ENCODE measurements around the gene ITGB4.

ITGB4 gene

GRCh38 chr17:75697651-75698291, 23.5 kb upstream of the ITGB4 start:
- TF ChIP-seq SIN3A (IDR thresholded peaks at IDR 0.05; ENCODE audit: borderline replicate concordance, insufficient read depth, low read length) (no peak), TAF1 (IDR thresholded peaks at IDR 0.05; ENCODE audit: borderline replicate concordance, insufficient read depth, low read length) (no peak), FOXP2 (optimal IDR thresholded peaks at IDR 0.05; ENCODE audit: borderline replicate concordance, extremely low read depth, extremely low read length, insufficient read depth) (no peak), POLR2AphosphoS5 (IDR thresholded peaks at IDR 0.05; ENCODE audit: low read depth, low read length) (no peak), REST (IDR thresholded peaks at IDR 0.05; ENCODE audit: insufficient read depth in 1 of 2, low read depth in 2 of 2, low read length in 2 of 2) (no peak)

DNA sequence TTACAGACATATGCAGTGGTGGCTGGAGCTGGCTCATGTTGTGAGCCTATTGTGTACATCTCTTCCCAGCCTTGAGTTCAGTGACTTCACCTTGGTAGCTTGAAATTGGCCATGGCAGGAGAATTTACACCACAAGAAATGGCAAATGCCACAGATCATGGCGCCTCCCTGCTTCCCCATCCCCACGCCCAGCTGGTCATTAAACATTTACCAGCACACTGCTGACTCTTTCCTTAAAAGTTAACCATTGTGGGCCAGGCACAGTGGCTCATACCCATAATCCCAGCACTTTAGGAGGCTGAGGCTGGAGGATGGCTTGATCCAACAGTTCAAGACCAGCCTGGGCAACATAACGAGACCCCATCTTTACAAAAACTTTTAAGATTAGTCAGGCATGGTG, 22.6 kb upstream of the ITGB4 start:
- TF ChIP-seq REST (IDR thresholded peaks at IDR 0.05; ENCODE audit: insufficient read depth in 1 of 2, low read depth in 2 of 2, low read length in 2 of 2) (no peak), POLR2AphosphoS5 (IDR thresholded peaks at IDR 0.05; ENCODE audit: low read depth, low read length) (no peak), FOXP2 (optimal IDR thresholded peaks at IDR 0.05; ENCODE audit: borderline replicate concordance, extremely low read depth, extremely low read length, insufficient read depth) (no peak), SIN3A (IDR thresholded peaks at IDR 0.05; ENCODE audit: borderline replicate concordance, insufficient read depth, low read length) (no peak), TAF1 (IDR thresholded peaks at IDR 0.05; ENCODE audit: borderline replicate concordance, insufficient read depth, low read length) (no peak)

- TF ChIP-seq REST (IDR thresholded peaks at IDR 0.05; ENCODE audit: insufficient read depth in 1 of 2, low read depth in 2 of 2, low read length in 2 of 2) (no peak), TAF1 (IDR thresholded peaks at IDR 0.05; ENCODE audit: borderline replicate concordance, insufficient read depth, low read length) (no peak), SIN3A (IDR thresholded peaks at IDR 0.05; ENCODE audit: borderline replicate concordance, insufficient read depth, low read length) (no peak), POLR2AphosphoS5 (IDR thresholded peaks at IDR 0.05; ENCODE audit: low read depth, low read length) (no peak), FOXP2 (optimal IDR thresholded peaks at IDR 0.05; ENCODE audit: borderline replicate concordance, extremely low read depth, extremely low read length, insufficient read depth) (no peak)
These were observed 20.0 kb upstream of the ITGB4 start for GRCh38 chr17:75701288-75701687.

- no peak for TF ChIP-seq TAF1 (IDR thresholded peaks at IDR 0.05; ENCODE audit: borderline replicate concordance, insufficient read depth, low read length)
- TF ChIP-seq SIN3A (IDR thresholded peaks at IDR 0.05; ENCODE audit: borderline replicate concordance, insufficient read depth, low read length), result no peak
- no peak for TF ChIP-seq FOXP2 (optimal IDR thresholded peaks at IDR 0.05; ENCODE audit: borderline replicate concordance, extremely low read depth, extremely low read length, insufficient read depth)
- TF ChIP-seq REST (IDR thresholded peaks at IDR 0.05; ENCODE audit: insufficient read depth in 1 of 2, low read depth in 2 of 2, low read length in 2 of 2), result no peak
- TF ChIP-seq POLR2AphosphoS5 (IDR thresholded peaks at IDR 0.05; ENCODE audit: low read depth, low read length), result no peak
These were observed 18.1 kb upstream of the ITGB4 start for GRCh38 chr17:75703191-75703590.
